ENCODE results near the gene KIAA0513.

DNA sequence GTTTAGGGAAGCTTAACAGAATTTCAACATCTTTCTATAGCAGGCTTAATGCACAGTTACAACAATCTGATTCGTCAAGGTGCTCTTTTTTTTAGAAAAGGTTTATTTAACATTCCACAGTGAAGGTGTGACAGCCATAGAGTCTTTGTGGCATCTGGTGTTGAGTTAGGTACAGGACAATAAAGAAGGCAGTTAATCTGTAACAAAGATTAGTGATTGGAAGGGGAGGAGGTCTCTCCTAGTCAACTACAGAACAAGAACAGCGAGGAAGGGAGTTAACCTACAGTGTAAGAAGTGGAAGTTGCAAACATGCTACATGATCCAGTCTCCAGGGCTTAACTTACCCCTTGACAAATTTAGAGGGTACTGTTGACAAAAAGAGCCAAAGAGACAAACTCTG is 13.3 kb upstream of the KIAA0513 start:
- TF ChIP-seq, protein P1, sequence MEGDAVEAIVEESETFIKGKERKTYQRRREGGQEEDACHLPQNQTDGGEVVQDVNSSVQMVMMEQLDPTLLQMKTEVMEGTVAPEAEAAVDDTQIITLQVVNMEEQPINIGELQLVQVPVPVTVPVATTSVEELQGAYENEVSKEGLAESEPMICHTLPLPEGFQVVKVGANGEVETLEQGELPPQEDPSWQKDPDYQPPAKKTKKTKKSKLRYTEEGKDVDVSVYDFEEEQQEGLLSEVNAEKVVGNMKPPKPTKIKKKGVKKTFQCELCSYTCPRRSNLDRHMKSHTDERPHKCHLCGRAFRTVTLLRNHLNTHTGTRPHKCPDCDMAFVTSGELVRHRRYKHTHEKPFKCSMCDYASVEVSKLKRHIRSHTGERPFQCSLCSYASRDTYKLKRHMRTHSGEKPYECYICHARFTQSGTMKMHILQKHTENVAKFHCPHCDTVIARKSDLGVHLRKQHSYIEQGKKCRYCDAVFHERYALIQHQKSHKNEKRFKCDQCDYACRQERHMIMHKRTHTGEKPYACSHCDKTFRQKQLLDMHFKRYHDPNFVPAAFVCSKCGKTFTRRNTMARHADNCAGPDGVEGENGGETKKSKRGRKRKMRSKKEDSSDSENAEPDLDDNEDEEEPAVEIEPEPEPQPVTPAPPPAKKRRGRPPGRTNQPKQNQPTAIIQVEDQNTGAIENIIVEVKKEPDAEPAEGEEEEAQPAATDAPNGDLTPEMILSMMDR (IDR thresholded peaks at IDR 0.05), result no peak
- TF ChIP-seq POLR2A (IDR thresholded peaks at IDR 0.05), result no peak

All from heart left ventricle (tissue), 13 donors.